Neural crest cell (in vitro differentiated cells): ENCODE results near the gene WWOX. TPM values are rescaled to one million over a fixed set of nuclear protein-coding genes. Genes with fewer than 3 reads are reported as not detected.

ENCODE experiments used
- DNase-seq: peaks from one replicate; pipeline ENCODE4 v3.0.0; 2021; ENCODE audit warnings: low read depth, mixed read lengths, low spot score
- H3K27ac Mint-ChIP-seq: one replicate; pipeline ENCODE4 v1.8.0; 2021; ENCODE audit warnings: mild to moderate bottlenecking, mixed read lengths; ENCODE audit not compliant: unreplicated experiment
- H3K27me3 Mint-ChIP-seq: 2 replicates; pipeline ENCODE4 v1.8.0; 2021; ENCODE audit warnings: low read depth, mild to moderate bottlenecking, mixed read lengths
- H3K36me3 Mint-ChIP-seq: 2 replicates; pipeline ENCODE4 v1.8.0; 2021; ENCODE audit warnings: low read depth, mild to moderate bottlenecking, mixed read lengths
- H3K4me1 Mint-ChIP-seq: 2 replicates; pipeline ENCODE4 v1.8.0; 2021; ENCODE audit warnings: mixed read lengths
- H3K4me3 Mint-ChIP-seq: one replicate; pipeline ENCODE4 v1.8.0; 2021; ENCODE audit warnings: mild to moderate bottlenecking, mixed read lengths
- H3K9me3 Mint-ChIP-seq: 2 replicates; pipeline ENCODE4 v1.8.0; 2021; ENCODE audit warnings: mixed read lengths
- total RNA-seq: library from RNA; stranded (reverse); gene quantifications from 2 replicates; pipeline ENCODE4 v1.2.1, GENCODE V29; 2021
- TF ChIP-seq, protein P1 (sequence below): fragments of 200-600 bp; sonication (generic); conservative IDR thresholded peaks from 2 replicates; pipeline ENCODE4 v1.5.0; 2021; ENCODE audit warnings: antibody characterized with exemption, mild to moderate bottlenecking

Gene WWOX
- total RNA-seq, 1 donor from 2014 or later: 30.5 TPM

DNA sequence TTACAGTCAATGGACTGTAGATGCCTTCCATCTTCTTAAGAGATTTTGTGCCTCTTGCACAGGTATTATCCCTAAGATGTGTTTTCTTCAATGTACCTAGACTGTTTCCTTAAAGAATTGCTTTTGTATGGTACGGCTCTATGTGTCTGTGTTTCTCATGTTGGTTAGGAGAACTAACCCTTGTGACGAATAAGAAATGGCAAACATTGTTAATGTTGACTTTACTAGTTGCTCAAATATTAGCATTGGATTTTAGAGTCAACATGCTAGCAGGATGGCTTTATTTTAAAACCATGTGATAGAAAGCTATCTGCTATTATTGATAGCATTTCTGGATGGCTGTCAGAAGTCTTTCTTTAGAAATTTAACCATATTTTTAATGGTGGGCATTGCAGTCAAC, 34.5 kb downstream of the WWOX start:
- no peaks in the 10 kb centered on the region for H3K9me3 Mint-ChIP-seq
- TF ChIP-seq, protein P1, sequence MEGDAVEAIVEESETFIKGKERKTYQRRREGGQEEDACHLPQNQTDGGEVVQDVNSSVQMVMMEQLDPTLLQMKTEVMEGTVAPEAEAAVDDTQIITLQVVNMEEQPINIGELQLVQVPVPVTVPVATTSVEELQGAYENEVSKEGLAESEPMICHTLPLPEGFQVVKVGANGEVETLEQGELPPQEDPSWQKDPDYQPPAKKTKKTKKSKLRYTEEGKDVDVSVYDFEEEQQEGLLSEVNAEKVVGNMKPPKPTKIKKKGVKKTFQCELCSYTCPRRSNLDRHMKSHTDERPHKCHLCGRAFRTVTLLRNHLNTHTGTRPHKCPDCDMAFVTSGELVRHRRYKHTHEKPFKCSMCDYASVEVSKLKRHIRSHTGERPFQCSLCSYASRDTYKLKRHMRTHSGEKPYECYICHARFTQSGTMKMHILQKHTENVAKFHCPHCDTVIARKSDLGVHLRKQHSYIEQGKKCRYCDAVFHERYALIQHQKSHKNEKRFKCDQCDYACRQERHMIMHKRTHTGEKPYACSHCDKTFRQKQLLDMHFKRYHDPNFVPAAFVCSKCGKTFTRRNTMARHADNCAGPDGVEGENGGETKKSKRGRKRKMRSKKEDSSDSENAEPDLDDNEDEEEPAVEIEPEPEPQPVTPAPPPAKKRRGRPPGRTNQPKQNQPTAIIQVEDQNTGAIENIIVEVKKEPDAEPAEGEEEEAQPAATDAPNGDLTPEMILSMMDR: no peak

DNA sequence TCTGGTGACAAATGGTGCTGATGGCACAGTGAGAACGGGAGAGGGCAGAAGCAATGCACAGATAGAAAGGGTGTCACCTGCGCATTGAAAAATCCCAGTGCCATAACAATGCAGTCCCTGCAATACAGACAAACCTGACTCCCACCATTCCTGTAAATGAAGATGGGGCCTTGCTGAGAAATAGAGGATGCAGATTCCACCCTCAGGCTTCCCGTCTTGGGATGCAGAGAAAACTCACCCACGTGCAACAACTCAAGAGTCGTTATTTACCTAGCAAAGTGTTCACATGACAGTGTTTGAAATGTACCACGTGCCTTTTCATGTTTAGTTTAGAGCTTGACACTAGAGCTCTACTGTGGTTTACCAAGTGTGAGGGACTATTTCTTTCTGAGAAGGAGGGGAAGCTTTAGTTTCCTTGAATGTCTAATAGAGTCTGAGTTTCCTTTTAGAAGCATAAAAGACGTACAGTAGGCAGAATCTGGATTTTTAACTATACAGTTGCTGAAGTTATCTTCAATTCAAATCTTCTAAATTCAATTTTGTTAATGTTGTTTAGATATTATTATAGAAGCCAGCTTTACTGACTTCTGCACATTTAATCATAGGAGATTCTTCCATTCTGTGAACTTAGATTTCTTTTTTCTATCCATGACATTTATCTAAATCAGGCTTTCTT, 35.6 kb downstream of the WWOX start:
- Mint-ChIP-seq H3K36me3 (peaks cover under 1% of the 10 kb centered on the region), H3K27me3 (no peaks in the 10 kb centered on the region), H3K27ac (no peak overlapping the region), H3K4me1 (no peaks in the 10 kb centered on the region), H3K9me3 (no peaks in the 10 kb centered on the region), H3K4me3 (no peak overlapping the region)
- TF ChIP-seq, protein P1: no peak
- DNase-seq: no peak

More for the DNA sequence above, 34.5 kb downstream of the WWOX start:
- Mint-ChIP-seq H3K4me1 (no peaks in the 10 kb centered on the region), H3K36me3 (peaks cover 3% of the 10 kb centered on the region), H3K27me3 (no peaks in the 10 kb centered on the region), H3K4me3 (no peak overlapping the region), H3K27ac (no peak overlapping the region)
- no peak for DNase-seq

DNA sequence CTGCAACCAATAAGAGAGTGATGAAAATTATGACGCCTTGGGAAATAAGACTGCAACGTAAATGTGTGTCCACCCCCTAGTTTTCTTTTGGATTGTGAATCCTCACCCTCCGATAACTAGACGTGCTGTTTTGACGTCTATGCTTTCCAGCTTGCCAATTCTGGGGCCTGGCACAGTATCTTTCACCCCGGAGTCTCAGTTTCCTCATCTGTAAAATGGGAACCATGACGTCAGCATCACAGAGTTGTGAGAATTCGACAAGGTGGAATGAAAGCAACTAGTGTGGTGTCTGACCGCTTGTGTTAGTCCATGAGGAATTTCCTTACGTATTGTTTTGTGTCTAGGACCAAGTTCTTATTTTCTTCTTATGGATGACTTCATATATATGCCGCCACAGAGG, 37.7 kb downstream of the WWOX start:
- Mint-ChIP-seq H3K27ac (no peak overlapping the region), H3K4me3 (no peak overlapping the region), H3K27me3 (no peaks in the 10 kb centered on the region), H3K9me3 (peaks cover 2% of the 10 kb centered on the region), H3K36me3 (peaks cover 3% of the 10 kb centered on the region), H3K4me1 (no peaks in the 10 kb centered on the region)
- TF ChIP-seq, protein P1: no peak
- DNase-seq: no peak

DNA sequence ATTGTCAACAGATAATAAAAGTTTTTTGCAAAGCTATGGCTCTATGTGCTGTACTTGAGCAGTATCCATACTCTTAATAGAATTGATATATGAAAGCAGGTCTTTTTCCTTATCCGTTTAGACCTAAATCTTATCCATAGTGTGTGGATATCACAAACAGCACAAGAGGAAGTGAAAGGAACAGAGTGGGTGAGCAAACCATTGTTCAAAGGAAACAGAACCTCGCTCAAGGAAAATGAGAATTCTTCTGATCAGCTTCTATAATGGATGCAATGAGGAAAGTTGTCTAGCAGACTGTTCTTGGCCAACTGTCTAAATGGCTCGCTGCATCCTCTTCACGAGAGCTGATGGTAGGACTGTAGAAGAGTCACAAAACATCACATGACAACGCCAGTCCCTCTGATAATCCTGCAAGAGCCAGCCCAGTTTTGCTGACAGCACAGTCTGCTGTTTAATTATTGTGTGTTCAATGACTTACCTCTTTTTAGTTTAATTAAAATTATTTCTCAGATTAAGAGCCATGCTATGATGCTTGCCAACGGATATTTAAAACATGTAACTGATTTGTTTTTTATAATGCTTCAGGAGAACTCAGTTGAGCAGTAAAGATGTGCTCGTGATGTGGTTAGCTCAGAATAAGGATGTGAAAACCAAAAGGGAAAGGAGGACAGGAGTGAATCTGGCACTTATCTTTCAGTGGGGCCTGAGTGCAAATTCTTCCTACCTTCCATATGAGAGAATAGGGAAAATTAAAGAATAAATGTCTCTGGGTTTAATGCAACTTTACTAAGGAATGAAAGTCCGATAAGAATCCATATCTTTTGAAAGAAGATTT, 38.5 kb downstream of the WWOX start:
- Mint-ChIP-seq H3K27ac (no peak overlapping the region), H3K9me3 (peaks cover 2% of the 10 kb centered on the region), H3K4me1 (no peaks in the 10 kb centered on the region), H3K36me3 (peaks cover 3% of the 10 kb centered on the region), H3K4me3 (no peak overlapping the region), H3K27me3 (no peaks in the 10 kb centered on the region)
- TF ChIP-seq, protein P1: no peak
- DNase-seq: no peak

DNA sequence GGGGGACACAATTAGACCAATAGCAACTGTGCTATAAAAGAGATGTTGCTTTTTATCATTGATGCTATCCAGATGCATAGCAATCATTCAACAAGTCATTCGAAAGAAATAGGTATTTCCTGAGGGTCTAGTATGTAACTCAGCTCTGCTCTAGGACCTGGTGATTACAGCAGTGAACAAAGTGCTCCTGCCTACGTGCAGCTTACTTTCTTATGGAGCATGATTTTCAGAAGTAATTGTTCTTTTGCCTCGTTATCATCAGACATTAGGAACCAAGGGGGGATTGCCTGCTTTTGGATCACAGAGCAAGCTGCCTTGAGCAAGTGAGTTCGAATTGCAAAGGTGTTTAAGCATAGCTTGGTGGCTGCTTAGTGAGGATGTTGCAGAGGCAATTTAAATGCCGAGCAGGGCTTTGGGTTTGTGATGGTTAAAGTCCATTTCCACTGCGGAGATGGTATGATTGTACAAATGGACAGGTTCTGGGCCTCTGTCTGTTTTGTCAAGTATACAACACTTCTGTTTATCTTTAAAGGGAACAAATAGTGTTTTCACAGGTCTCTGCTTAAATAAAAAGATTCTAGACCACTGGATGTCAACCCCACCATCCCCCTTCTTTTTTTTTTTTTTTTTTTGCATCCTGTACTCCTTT, 41.5 kb downstream of the WWOX start:
- TF ChIP-seq, protein P1: no peak
- no peak overlapping the region for H3K27ac Mint-ChIP-seq
- H3K4me1 Mint-ChIP-seq: no peaks in the 10 kb centered on the region
- no peaks in the 10 kb centered on the region for H3K27me3 Mint-ChIP-seq
- peaks cover 5% of the 10 kb centered on the region for H3K36me3 Mint-ChIP-seq
- H3K4me3 Mint-ChIP-seq: no peak overlapping the region
- no peak for DNase-seq
- H3K9me3 Mint-ChIP-seq: peaks cover 2% of the 10 kb centered on the region
